Measurements from ENCODE around the gene CDKAL1. TPM values are rescaled to one million over a fixed set of nuclear protein-coding genes. Genes with fewer than 3 reads are reported as not detected.

The CDKAL1 gene
- total RNA-seq, 1 donor from 2014 or later, result 11.3 TPM

DNA sequence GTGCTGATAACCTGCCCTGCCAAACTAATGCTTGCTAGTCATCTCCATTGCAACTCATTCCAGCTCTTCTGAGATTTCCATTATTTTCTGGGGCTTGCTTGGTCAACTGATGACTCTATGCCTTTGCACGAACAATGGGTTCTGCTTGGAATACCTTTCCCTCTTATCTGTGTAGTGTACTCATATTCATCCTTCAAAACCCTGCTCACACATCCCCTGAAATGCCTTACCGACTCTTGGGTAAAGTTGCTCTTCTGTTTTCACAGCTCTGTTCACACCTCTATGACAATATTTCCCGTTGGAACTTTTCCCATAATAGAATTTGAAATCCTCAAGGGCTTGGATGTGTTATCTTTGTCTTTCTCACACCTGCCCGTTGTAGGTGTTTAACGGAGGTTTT, 728.2 kb downstream of the CDKAL1 start:
- Histone ChIP-seq H3K4me1 (peaks cover 6% of the 10 kb centered on the region), H3K36me3 (no peaks in the 10 kb centered on the region), H3K27me3 (no peaks in the 10 kb centered on the region), H3K4me3 (no peak overlapping the region), H3K9me3 (no peaks in the 10 kb centered on the region), H3K27ac (no peak overlapping the region)
- no peak for TF ChIP-seq POLR2A (IDR thresholded peaks at IDR 0.05)
- no peak for TF ChIP-seq POLR2AphosphoS5 (IDR thresholded peaks at IDR 0.05; ENCODE audit: insufficient read depth in 1 of 2, low read depth in 1 of 2)
- TF ChIP-seq, protein P1, sequence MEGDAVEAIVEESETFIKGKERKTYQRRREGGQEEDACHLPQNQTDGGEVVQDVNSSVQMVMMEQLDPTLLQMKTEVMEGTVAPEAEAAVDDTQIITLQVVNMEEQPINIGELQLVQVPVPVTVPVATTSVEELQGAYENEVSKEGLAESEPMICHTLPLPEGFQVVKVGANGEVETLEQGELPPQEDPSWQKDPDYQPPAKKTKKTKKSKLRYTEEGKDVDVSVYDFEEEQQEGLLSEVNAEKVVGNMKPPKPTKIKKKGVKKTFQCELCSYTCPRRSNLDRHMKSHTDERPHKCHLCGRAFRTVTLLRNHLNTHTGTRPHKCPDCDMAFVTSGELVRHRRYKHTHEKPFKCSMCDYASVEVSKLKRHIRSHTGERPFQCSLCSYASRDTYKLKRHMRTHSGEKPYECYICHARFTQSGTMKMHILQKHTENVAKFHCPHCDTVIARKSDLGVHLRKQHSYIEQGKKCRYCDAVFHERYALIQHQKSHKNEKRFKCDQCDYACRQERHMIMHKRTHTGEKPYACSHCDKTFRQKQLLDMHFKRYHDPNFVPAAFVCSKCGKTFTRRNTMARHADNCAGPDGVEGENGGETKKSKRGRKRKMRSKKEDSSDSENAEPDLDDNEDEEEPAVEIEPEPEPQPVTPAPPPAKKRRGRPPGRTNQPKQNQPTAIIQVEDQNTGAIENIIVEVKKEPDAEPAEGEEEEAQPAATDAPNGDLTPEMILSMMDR (IDR thresholded peaks at IDR 0.05), result no peak
- intact Hi-C loops (cut with DNase I), result no loop called here
- no peak for DNase-seq (ENCODE audit: extremely low spot score in 2 of 2)

DNA sequence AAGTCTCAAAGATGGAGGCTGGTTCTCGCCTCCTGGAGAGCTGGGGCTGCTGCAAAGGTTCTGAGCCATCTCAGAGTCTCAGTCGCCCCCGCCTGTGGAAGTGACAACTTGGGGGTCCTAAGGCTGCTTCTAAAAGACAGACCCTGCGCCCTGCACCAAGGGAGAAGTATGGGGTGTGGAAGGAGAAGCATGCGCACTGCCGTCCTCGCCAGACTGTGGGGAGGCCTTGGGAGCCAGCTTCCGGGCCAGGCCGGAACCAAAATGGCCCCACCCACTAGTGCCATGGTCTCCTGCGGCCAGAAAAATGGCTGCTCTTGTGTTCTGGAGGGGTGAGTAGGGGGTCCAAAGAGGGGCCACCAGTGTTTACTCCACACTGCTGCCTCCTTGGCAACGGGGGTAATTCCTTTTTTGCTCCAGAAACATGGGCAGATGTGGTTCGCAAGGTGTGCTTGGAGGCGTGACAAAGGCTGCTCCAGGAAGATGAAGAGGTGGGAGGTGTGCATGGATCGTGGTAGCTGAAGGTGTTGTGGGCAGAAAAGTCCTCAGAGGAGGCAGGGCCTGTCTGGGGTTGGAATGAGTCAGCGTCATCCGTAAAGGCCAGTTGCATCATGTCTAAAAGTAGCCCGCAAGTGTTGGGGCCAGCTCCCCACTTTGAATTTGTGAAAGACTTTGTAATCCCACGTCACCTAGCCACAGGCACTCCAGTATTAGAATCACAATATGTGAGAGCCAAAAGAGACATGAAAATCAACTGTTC, 729.5 kb downstream of the CDKAL1 start:
- intact Hi-C loops (cut with DNase I), result no loop called here

DNA sequence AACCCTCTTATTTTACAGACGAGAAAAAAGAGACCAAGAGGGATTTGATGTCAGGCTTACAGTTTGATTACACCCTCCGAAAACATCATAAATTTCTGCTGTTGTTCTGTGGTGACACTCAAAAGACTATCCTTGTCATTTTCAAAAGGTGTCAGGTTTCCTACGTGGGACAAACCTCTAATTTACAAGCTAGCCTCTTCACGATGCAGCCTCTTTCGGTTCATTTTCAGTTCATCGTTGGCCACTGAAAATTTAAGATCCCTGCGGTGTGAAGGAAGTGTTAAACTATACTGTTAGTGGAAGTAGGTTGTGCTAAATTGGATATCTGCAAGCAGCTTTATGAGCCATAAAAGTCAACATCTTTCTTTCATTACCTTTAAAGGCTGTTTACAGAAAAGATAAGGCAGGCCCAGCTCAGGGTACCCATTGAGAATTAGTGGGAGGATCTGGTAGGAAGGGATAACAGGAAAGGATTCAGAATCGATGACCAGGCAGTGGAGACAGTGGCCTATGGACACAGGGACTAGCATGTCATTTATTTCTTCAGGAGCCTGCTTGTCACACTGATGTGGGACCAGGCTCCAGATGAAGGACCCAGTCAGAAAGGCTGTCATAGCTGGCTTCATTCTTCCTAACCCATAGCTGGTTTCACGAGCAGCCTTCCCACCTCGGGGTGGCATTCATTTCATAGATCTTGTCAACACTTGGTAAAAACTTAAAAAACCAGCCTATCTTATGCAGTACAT, 730.2 kb downstream of the CDKAL1 start:
- no peak overlapping the region for H3K27ac ChIP-seq
- TF ChIP-seq POLR2A (IDR thresholded peaks at IDR 0.05) (no peak), POLR2AphosphoS5 (IDR thresholded peaks at IDR 0.05; ENCODE audit: insufficient read depth in 1 of 2, low read depth in 1 of 2) (no peak)
- TF ChIP-seq, protein P1 (IDR thresholded peaks at IDR 0.05), result no peak
- H3K4me1 ChIP-seq, result peaks cover 6% of the 10 kb centered on the region
- no peak for DNase-seq (ENCODE audit: extremely low spot score in 2 of 2)
- intact Hi-C loops (cut with DNase I), result no loop called here
- H3K4me3 ChIP-seq, result no peak overlapping the region
- H3K27me3 ChIP-seq, result no peaks in the 10 kb centered on the region
- no peaks in the 10 kb centered on the region for H3K9me3 ChIP-seq
- H3K36me3 ChIP-seq, result no peaks in the 10 kb centered on the region

More for the DNA sequence above, 729.5 kb downstream of the CDKAL1 start:
- H3K27ac ChIP-seq, result no peak overlapping the region
- no peaks in the 10 kb centered on the region for H3K36me3 ChIP-seq
- DNase-seq (ENCODE audit: extremely low spot score in 2 of 2), result no peak
- TF ChIP-seq POLR2A (IDR thresholded peaks at IDR 0.05), result no peak
- no peak for TF ChIP-seq POLR2AphosphoS5 (IDR thresholded peaks at IDR 0.05; ENCODE audit: insufficient read depth in 1 of 2, low read depth in 1 of 2)
- TF ChIP-seq, protein P1 (IDR thresholded peaks at IDR 0.05), result no peak
- H3K4me1 ChIP-seq, result peaks cover 6% of the 10 kb centered on the region
- H3K9me3 ChIP-seq, result no peaks in the 10 kb centered on the region
- no peak overlapping the region for H3K4me3 ChIP-seq
- no peaks in the 10 kb centered on the region for H3K27me3 ChIP-seq

DNA sequence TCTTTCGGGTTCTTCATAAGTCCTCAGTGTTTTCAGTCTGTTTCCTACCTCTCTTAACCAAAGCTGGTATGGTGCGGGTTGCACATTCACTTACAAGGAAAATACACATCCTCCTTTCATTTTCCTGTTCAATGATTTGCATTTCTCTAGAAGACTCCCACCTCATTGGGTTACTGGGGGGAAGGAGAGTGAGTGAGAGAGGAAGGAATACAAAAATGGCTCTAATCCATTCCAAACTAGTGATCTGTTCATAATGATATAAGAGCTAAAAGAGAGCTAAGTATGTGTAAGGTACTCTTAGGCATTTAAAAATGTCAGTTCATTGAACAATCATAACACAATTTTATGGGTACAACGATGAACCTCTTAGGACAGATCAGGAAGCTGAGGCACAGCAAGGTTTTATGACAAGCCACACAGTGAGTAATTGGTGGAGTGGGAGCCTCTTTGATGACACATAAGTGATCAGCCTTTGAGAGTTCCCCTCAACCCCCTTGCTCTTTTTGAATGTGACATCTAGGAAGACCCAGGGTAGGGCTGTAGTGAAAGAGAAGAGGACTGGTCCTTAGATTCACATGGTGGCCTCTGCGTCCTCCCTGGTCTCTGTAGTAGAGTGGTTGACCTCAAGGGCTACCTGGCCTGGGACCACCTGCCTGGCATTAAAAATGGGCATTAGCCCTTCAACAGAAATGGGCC, 730.9 kb downstream of the CDKAL1 start:
- TF ChIP-seq POLR2AphosphoS5 (IDR thresholded peaks at IDR 0.05; ENCODE audit: insufficient read depth in 1 of 2, low read depth in 1 of 2) (no peak), POLR2A (IDR thresholded peaks at IDR 0.05) (no peak)
- TF ChIP-seq, protein P1 (IDR thresholded peaks at IDR 0.05), result no peak
- DNase-seq (ENCODE audit: extremely low spot score in 2 of 2), result no peak
- Histone ChIP-seq H3K9me3 (no peaks in the 10 kb centered on the region), H3K4me3 (no peak overlapping the region), H3K27me3 (no peaks in the 10 kb centered on the region), H3K27ac (no peak overlapping the region), H3K4me1 (peaks cover 6% of the 10 kb centered on the region), H3K36me3 (no peaks in the 10 kb centered on the region)
- intact Hi-C loops (cut with DNase I), result no loop called here

All from vagina (tissue), 2 donors.